Immature natural killer cell (primary cell): ENCODE results near the gene KCNQ1. TPM values are rescaled to one million over a fixed set of nuclear protein-coding genes. Genes with fewer than 3 reads are reported as not detected.
A peak's percentile ranks its signal among the peaks of the same experiment; 100 is the strongest.

Source experiments
- DNase-seq, 3 donors: peaks; one replicate each; pipeline ENCODE4 v3.0.0; 2022; ENCODE audit warnings: mixed read lengths in 1 of 3
- H3K27ac Mint-ChIP-seq, 6 donors: one replicate each; pipeline ENCODE4 v1.8.0; 2020; ENCODE audit warnings: mixed read lengths in 6 of 6, mild to moderate bottlenecking in 5 of 6, inconsistent platforms in 4 of 6, moderate library complexity in 3 of 6
- H3K27me3 Mint-ChIP-seq, 3 donors: one replicate each; pipeline ENCODE4 v1.8.0; 2020 to 2021; ENCODE audit warnings: low read depth in 3 of 3, mild to moderate bottlenecking in 3 of 3, mixed read lengths in 3 of 3, moderate library complexity in 3 of 3, inconsistent platforms in 1 of 3
- H3K36me3 Mint-ChIP-seq, 3 donors: one replicate each; pipeline ENCODE4 v1.8.0; 2020; ENCODE audit warnings: mixed read lengths in 3 of 3, inconsistent platforms in 2 of 3, mild to moderate bottlenecking in 2 of 3
- H3K4me1 Mint-ChIP-seq, 2 donors: one replicate each; pipeline ENCODE4 v1.8.0; 2020; ENCODE audit warnings: inconsistent platforms in 2 of 2, mild to moderate bottlenecking in 2 of 2, mixed read lengths in 2 of 2, moderate library complexity in 1 of 2
- H3K4me3 Mint-ChIP-seq, 5 donors: one replicate each; pipeline ENCODE4 v1.8.0; 2020; ENCODE audit warnings: mild to moderate bottlenecking in 5 of 5, mixed read lengths in 5 of 5, inconsistent platforms in 3 of 5, moderate library complexity in 3 of 5
- H3K9me3 Mint-ChIP-seq, 6 donors: one replicate each; pipeline ENCODE4 v1.8.0; 2020; ENCODE audit warnings: mild to moderate bottlenecking in 6 of 6, mixed read lengths in 6 of 6, inconsistent platforms in 4 of 6, moderate library complexity in 3 of 6
- polyA plus RNA-seq, 3 donors: library from polyadenylated mRNA; unstranded; fragments of 300-500 nt; fragmentation: Illumina TruSeq; gene quantifications; one replicate each; pipeline ENCODE4 v1.2.3, GENCODE V29; 2021

KCNQ1 gene
- polyA plus RNA-seq, 3 donors from 2014 or later: 0.13 to 1.1 (median 0.73) TPM

DNA sequence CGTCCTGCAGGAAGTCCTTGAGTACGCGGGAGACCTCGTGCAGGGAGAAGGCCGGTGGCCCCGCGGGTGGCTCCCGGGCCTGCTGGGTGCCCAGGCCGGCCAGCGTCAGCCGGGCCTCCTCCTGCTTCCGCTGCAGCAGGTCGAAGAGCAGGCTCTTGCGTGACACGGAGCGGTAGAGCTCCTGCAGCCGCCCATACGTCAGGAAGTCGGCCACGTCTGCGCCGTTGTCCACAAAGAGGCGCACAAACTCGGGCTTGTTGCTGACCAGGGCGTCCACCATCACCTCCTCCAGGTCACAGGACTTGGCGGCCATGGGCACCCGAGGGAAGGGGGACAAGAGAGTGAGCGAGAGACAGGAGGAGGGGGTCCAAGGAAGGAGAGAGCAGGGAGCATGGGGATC, 29.6 kb upstream of the KCNQ1 start:
- no peaks in the 10 kb centered on the region for H3K9me3 Mint-ChIP-seq
- no peaks in the 10 kb centered on the region for H3K36me3 Mint-ChIP-seq
- H3K4me3 Mint-ChIP-seq: no peak overlapping the region
- H3K27ac Mint-ChIP-seq: no peak overlapping the region
- H3K27me3 Mint-ChIP-seq: no peaks in the 10 kb centered on the region
- no peak for DNase-seq
- peaks cover 0 to 4% of the 10 kb centered on the region in 2 donors for H3K4me1 Mint-ChIP-seq

DNA sequence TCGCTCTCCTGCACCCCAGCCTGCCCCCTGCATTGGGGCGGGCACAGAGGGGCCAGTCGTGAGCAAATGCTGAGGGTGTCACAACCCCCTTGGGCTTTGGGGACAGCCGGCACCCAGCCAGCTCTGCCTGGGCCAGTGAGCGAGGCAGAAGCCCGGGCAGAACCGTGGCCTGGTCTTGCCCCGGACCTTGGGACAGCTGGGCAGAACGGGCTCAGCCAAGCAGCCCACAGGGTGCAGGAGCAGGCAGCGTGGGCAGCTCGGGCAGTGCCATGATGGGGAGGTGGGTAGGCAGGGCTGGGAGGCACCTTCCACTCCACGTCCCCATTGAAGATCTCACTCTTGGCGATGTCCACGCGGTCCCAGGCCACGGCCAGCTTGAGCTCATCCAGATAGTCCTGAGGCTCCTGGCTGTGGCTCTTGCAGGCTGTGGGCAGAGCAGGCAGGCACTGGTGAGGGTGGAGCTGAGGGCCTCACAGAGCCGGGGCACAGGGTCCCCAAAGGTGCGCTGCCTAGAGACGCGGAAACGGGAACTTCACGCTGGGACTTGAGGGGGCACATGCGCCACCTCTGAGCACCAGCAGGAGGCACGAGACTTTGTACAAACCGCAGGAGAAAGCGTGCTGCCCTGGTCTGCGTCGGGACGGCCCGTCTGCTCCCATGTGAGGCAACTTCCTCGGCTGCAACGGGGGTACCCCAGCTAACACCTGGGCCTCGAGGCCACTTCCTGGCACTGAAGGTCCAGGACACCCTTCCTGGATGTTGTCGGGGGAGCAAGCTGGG, 29.0 kb upstream of the KCNQ1 start:
- Mint-ChIP-seq H3K36me3 (no peaks in the 10 kb centered on the region), H3K27me3 (no peaks in the 10 kb centered on the region), H3K27ac (no peak overlapping the region), H3K4me3 (no peak overlapping the region), H3K4me1 (peaks cover 0 to 4% of the 10 kb centered on the region in 2 donors), H3K9me3 (no peaks in the 10 kb centered on the region)
- no peak for DNase-seq

DNA sequence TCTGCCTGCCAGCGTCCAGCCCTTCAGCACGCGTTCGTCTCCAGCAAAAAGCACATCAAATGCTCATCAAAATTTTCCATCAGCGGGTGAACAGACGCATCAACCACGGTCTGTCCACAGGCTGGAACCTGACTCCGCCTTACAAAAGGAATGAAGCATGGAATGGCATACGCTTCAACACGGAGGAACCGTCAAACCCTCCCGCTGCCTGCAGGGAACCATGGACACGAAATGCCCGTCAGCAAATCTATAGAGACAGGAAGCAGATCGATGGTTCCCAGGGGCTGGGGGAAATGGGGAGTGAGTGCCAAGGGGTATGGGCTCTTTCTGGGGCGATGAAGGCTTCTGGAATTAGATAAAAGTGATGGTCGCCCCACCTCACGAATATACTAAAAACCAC, 28.0 kb upstream of the KCNQ1 start:
- no peak overlapping the region for H3K27ac Mint-ChIP-seq
- DNase-seq: no peak
- peaks cover 0 to 4% of the 10 kb centered on the region in 2 donors for H3K4me1 Mint-ChIP-seq
- H3K36me3 Mint-ChIP-seq: no peaks in the 10 kb centered on the region
- H3K27me3 Mint-ChIP-seq: no peaks in the 10 kb centered on the region
- H3K9me3 Mint-ChIP-seq: no peaks in the 10 kb centered on the region
- H3K4me3 Mint-ChIP-seq: no peak overlapping the region

- no peaks in the 10 kb centered on the region for H3K9me3 Mint-ChIP-seq
- peaks cover 0 to 4% of the 10 kb centered on the region in 2 donors for H3K4me1 Mint-ChIP-seq
- H3K4me3 Mint-ChIP-seq: no peak overlapping the region
- DNase-seq: no peak
- H3K27me3 Mint-ChIP-seq: peaks cover 0 to 1% (median 0%) of the 10 kb centered on the region in 3 donors
- no peaks in the 10 kb centered on the region for H3K36me3 Mint-ChIP-seq
- H3K27ac Mint-ChIP-seq: no peak overlapping the region
Observed at GRCh38 chr11:2417856-2418692, 26.7 kb upstream of the KCNQ1 start.

- no peak for DNase-seq
- Mint-ChIP-seq H3K9me3 (no peaks in the 10 kb centered on the region), H3K27me3 (peaks cover 0 to 1% (median 0%) of the 10 kb centered on the region in 3 donors), H3K4me3 (no peak overlapping the region), H3K4me1 (peaks cover 0 to 4% of the 10 kb centered on the region in 2 donors), H3K27ac (no peak overlapping the region), H3K36me3 (no peaks in the 10 kb centered on the region)
Observed at GRCh38 chr11:2418693-2419360, 26.0 kb upstream of the KCNQ1 start.

DNA sequence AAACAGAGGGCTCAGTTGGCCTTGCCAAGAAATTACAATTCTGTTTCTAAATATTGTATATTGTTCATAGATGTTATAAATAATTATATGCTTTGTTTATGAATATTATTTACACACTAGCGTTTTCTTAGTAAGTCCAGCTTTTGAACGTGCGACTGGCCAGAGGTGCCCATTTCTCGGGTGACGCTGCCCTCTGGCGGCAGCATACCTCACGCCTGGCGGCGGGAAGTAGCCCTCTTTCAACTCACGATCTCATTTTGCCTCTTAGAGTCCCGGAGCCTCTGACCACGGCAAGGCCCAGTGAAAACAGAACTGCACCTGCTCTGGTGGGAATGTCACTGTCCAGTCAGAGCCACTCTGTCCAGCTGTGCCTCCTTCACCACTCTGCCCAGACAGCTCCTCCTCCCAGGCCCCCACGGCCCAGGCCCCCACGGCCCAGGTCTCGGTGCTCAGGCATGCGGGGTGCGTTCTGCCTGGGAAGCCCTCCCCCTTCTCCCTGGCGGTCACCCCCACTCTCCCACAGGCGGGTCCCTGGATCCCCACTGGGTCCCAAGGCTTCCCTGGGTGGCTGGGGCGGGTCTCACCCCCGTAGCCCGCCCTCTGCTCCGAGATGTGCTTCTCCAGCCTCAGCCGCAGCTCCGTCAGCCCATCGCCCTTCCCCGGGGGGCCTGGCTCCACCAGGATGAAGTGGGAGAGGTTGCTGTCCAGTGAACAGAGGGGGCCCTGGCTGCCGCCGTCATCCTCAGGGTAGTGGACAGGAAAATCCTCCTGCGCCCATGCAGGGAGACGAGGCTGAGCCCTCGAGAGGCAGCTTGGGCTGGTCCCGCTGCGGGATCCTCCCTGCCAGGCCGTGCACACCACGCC, 24.9 kb upstream of the KCNQ1 start:
- Mint-ChIP-seq H3K27ac (peak overlapping the region in 1 of 6 donors; percentile 31), H3K4me3 (peak overlapping the region in 1 of 5 donors; percentile 18), H3K4me1 (peaks cover 0 to 4% of the 10 kb centered on the region in 2 donors), H3K9me3 (no peaks in the 10 kb centered on the region), H3K36me3 (no peaks in the 10 kb centered on the region), H3K27me3 (peaks cover 0 to 1% (median 0%) of the 10 kb centered on the region in 3 donors)
- peak; percentile 63 to 70 (median 69) for DNase-seq

DNA sequence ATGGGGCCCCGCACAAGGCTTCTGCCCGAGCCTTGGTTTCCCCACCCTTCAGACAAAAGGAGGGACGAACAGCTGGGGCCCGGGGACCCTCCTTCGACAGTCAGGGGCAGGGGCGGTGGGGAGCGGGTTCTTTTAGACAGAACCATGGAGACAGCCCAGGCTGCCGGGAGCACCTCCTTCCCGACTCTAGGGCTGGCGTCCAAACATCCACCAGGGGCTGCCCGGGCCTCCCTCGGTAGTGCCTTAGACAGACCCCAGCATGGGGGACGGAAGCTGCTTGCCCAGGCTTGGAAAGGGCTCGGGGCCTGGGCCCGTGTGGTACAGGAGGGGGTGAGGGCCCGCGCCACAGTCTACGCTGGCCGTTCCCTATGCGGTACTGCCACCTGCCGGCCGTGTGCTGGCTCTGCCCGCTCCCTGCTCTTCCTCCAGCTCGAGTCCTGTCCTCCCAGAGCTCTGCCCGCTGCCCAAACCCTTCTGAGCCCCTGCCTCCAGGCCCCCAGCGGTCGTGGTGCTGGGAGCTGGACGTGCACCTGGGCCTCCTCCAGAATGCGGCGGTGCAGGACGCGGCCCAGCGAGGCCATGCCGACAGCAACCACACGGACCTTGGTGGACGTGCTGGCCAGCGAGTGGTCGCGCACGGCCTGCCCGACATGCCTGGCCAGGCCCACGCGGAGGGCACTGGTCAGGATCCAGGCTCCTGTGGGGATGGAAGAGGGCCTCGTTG, 24.1 kb upstream of the KCNQ1 start:
- H3K4me3 Mint-ChIP-seq: no peak overlapping the region
- H3K27ac Mint-ChIP-seq: no peak overlapping the region
- H3K36me3 Mint-ChIP-seq: no peaks in the 10 kb centered on the region
- DNase-seq: peak; percentile 63 to 73 (median 73)
- H3K27me3 Mint-ChIP-seq: peaks cover 0 to 1% (median 0%) of the 10 kb centered on the region in 3 donors
- peaks cover 0 to 4% of the 10 kb centered on the region in 2 donors for H3K4me1 Mint-ChIP-seq
- H3K9me3 Mint-ChIP-seq: no peaks in the 10 kb centered on the region

GRCh38 chr11:2421226-2421994, 23.4 kb upstream of the KCNQ1 start:
- peaks cover 0 to 2% (median 1%) of the 10 kb centered on the region in 3 donors for H3K27me3 Mint-ChIP-seq
- no peak overlapping the region for H3K4me3 Mint-ChIP-seq
- no peak for DNase-seq
- no peaks in the 10 kb centered on the region for H3K36me3 Mint-ChIP-seq
- peaks cover 0 to 4% of the 10 kb centered on the region in 2 donors for H3K4me1 Mint-ChIP-seq
- H3K27ac Mint-ChIP-seq: no peak overlapping the region
- H3K9me3 Mint-ChIP-seq: no peaks in the 10 kb centered on the region

DNA sequence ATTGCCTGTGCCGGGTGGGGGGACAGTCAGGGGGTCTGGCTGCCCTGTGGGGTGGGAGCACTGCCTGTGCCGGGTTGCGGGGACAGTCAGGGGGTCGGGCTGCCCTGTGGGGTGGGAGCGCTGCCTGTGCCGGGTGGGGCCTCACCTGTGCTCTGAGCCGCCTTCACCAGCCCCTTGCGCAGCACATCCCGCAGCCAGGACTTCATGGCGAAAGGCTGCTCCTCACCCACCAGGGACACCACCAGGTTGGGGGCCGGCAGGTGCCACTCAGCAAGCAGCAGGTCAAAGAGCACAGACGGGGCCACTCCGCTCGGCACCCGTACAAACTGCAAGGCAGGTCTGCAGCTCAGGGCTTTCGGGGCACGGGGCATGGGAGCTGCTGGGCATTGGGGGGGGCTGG, 22.8 kb upstream of the KCNQ1 start:
- H3K27me3 Mint-ChIP-seq: peaks cover 0 to 2% (median 1%) of the 10 kb centered on the region in 3 donors
- no peaks in the 10 kb centered on the region for H3K36me3 Mint-ChIP-seq
- H3K4me3 Mint-ChIP-seq: no peak overlapping the region
- H3K27ac Mint-ChIP-seq: no peak overlapping the region
- no peak for DNase-seq
- H3K4me1 Mint-ChIP-seq: peaks cover 0 to 4% of the 10 kb centered on the region in 2 donors
- no peaks in the 10 kb centered on the region for H3K9me3 Mint-ChIP-seq

DNA sequence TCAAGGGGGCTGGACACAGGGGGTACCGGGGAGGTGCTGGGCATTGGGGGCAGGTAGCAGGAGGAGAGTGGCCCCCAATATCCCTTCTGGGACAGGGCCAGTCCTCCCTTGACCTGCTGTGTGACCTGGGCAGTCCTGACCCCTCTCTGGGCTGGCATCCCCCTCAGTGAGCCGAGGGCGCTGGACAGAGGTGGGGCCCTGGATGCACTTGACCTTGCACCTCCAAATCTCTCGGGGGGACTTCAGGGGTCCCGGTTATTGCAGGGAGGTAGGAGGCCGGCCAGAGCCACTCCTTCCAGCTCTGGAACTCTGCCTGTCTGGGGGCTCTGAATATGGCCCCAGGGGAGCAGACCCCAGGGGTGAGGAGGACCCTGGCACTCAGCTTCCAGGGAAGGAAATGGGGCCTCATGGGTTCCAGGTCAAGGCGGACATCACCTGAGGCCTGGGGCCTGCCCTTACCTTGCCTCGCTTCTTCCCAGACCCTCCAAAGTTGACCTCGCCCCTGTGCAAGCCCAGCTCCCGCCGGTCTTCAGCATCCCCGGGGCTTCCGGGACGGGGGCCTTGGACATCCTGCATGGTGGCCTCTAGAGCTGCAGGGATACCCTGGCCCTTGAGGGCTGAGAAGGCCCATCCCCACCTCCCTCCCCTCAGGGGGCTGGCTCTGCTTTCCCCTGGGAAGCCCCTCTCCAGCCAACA, 22.2 kb upstream of the KCNQ1 start:
- no peak for DNase-seq
- H3K4me3 Mint-ChIP-seq: no peak overlapping the region
- H3K9me3 Mint-ChIP-seq: no peaks in the 10 kb centered on the region
- H3K27me3 Mint-ChIP-seq: peaks cover 0 to 2% (median 1%) of the 10 kb centered on the region in 3 donors
- H3K27ac Mint-ChIP-seq: no peak overlapping the region
- peaks cover 0 to 4% of the 10 kb centered on the region in 2 donors for H3K4me1 Mint-ChIP-seq
- no peaks in the 10 kb centered on the region for H3K36me3 Mint-ChIP-seq

GRCh38 chr11:2423157-2424025, 21.4 kb upstream of the KCNQ1 start:
- H3K36me3 Mint-ChIP-seq: no peaks in the 10 kb centered on the region
- H3K9me3 Mint-ChIP-seq: no peaks in the 10 kb centered on the region
- H3K4me3 Mint-ChIP-seq: no peak overlapping the region

More at GRCh38 chr11:2423157-2424025, 21.4 kb upstream of the KCNQ1 start:
- H3K4me1 Mint-ChIP-seq: peaks cover 0 to 4% of the 10 kb centered on the region in 2 donors
- no peak for DNase-seq
- H3K27ac Mint-ChIP-seq: no peak overlapping the region
- peaks cover 0 to 2% (median 1%) of the 10 kb centered on the region in 3 donors for H3K27me3 Mint-ChIP-seq
